Astrocyte (in vitro differentiated cells and primary cell): ENCODE data around the gene GIT1. TPM values are rescaled to one million over a fixed set of nuclear protein-coding genes. Genes with fewer than 3 reads are reported as not detected.

ENCODE experiments used
- DNase-seq: peaks from one replicate; pipeline ENCODE4 v3.0.0-alpha.2; 2010; ENCODE audit warnings: low read depth
- FAIRE-seq: peaks from 2 replicates; lab custom pipeline; 2011; peaks lifted over from hg19 to GRCh38; lab: Jason Lieb, UNC
- H2AFZ ChIP-seq: 2 replicates; pipeline ENCODE4 v1.6.0; 2012; ENCODE audit warnings: low read depth, low read length, inconsistent platforms
- H3K27ac ChIP-seq: 2 replicates; pipeline ENCODE4 v1.5.1; 2011; ENCODE audit warnings: low read depth, low read length, inconsistent platforms
- H3K27me3 ChIP-seq: 2 replicates; pipeline ENCODE4 v1.6.0; 2011; ENCODE audit warnings: low read length, inconsistent platforms; ENCODE audit not compliant: insufficient read depth
- H3K36me3 ChIP-seq: 2 replicates; pipeline ENCODE4 v1.5.1; 2011; ENCODE audit warnings: low read length, inconsistent platforms; ENCODE audit not compliant: insufficient read depth
- H3K4me1 ChIP-seq: 2 replicates; pipeline ENCODE4 v1.5.1; 2011; ENCODE audit warnings: low read length, inconsistent platforms; ENCODE audit not compliant: insufficient read depth
- H3K4me2 ChIP-seq: 2 replicates; pipeline ENCODE4 v1.6.0; 2012; ENCODE audit warnings: low read length, inconsistent platforms
- H3K4me3 ChIP-seq: 2 replicates; pipeline ENCODE4 v1.5.1; 2011; ENCODE audit warnings: low read depth, mild to moderate bottlenecking, low read length, inconsistent platforms; ENCODE audit not compliant: insufficient read depth
- H3K79me2 ChIP-seq: 2 replicates; pipeline ENCODE4 v1.6.0; 2012; ENCODE audit warnings: mild to moderate bottlenecking, low read length, inconsistent platforms; ENCODE audit not compliant: insufficient read depth
- H3K9ac ChIP-seq: 2 replicates; pipeline ENCODE4 v1.6.0; 2012; ENCODE audit warnings: mild to moderate bottlenecking, low read length, inconsistent platforms
- H3K9me3 ChIP-seq: 2 replicates; pipeline ENCODE4 v1.5.1; 2012; ENCODE audit warnings: low read depth, mild to moderate bottlenecking, low read length, inconsistent platforms; ENCODE audit not compliant: insufficient read depth
- H4K20me1 ChIP-seq: 2 replicates; pipeline ENCODE4 v1.6.0; 2012; ENCODE audit warnings: low read length, inconsistent platforms; ENCODE audit not compliant: insufficient read depth
- H3K27ac Mint-ChIP-seq: one replicate; pipeline ENCODE4 v1.8.0; 2021; ENCODE audit warnings: mild to moderate bottlenecking, mixed read lengths; ENCODE audit not compliant: unreplicated experiment
- H3K27me3 Mint-ChIP-seq: one replicate; pipeline ENCODE4 v1.8.0; 2021; ENCODE audit warnings: low read depth, mixed read lengths; ENCODE audit not compliant: unreplicated experiment
- H3K36me3 Mint-ChIP-seq: one replicate; pipeline ENCODE4 v1.8.0; 2021; ENCODE audit warnings: low read depth, mixed read lengths; ENCODE audit not compliant: unreplicated experiment
- H3K4me1 Mint-ChIP-seq: one replicate; pipeline ENCODE4 v1.8.0; 2021; ENCODE audit warnings: low read depth, mixed read lengths; ENCODE audit not compliant: unreplicated experiment
- H3K4me3 Mint-ChIP-seq: one replicate; pipeline ENCODE4 v1.8.0; 2021; ENCODE audit warnings: mild to moderate bottlenecking, moderate library complexity, mixed read lengths; ENCODE audit not compliant: unreplicated experiment
- H3K9me3 Mint-ChIP-seq: one replicate; pipeline ENCODE4 v1.8.0; 2021; ENCODE audit warnings: mild to moderate bottlenecking, mixed read lengths; ENCODE audit not compliant: unreplicated experiment
- EZH2 ChIP-seq: IDR thresholded peaks from 2 replicates; pipeline ENCODE4 v1.6.1; 2012; ENCODE audit warnings: mild to moderate bottlenecking, low read length, inconsistent platforms; ENCODE audit not compliant: insufficient read depth
- total RNA-seq: library from RNA; stranded (reverse); gene quantifications from 2 replicates; pipeline ENCODE4 v1.2.1, GENCODE V29; 2021
- TF ChIP-seq, protein P1 (sequence below): IDR thresholded peaks from 2 replicates; pipeline ENCODE4 v1.5.1; 2011; ENCODE audit warnings: low read depth, mild to moderate bottlenecking, inconsistent platforms, low read length, moderate library complexity; ENCODE audit not compliant: insufficient read depth

Gene GIT1
- total RNA-seq, 1 donor from 2014 or later = 52.2 TPM

- no peak overlapping the region for H3K27ac Mint-ChIP-seq
- no peaks in the 10 kb centered on the region for H3K36me3 Mint-ChIP-seq
- H3K9me3 ChIP-seq = no peaks in the 10 kb centered on the region
- DNase-seq (no peak), FAIRE-seq (no peak)
- peaks cover 12% of the 10 kb centered on the region for H3K27me3 ChIP-seq
- no peak overlapping the region for H3K27ac ChIP-seq
- no peak overlapping the region for H3K4me3 ChIP-seq
- H3K27me3 Mint-ChIP-seq = no peaks in the 10 kb centered on the region
- H4K20me1 ChIP-seq = peaks cover 46% of the 10 kb centered on the region
- H3K4me1 Mint-ChIP-seq = peaks cover 8% of the 10 kb centered on the region
- peaks cover 44% of the 10 kb centered on the region for H3K4me1 ChIP-seq
- no peaks in the 10 kb centered on the region for H3K36me3 ChIP-seq
- no peak for TF ChIP-seq EZH2
- no peak overlapping the region for H3K9ac ChIP-seq
- no peaks in the 10 kb centered on the region for H3K9me3 Mint-ChIP-seq
- H3K4me2 ChIP-seq = peak overlapping the region; percentile 86
- H3K79me2 ChIP-seq = peaks cover 6% of the 10 kb centered on the region
- H3K4me3 Mint-ChIP-seq = peak overlapping the region; percentile 84
- no peak overlapping the region for H2AFZ ChIP-seq
These were observed 5.2 kb upstream of the GIT1 start for GRCh38 chr17:29594519-29595090.

GRCh38 chr17:29593591-29594518 lies 4.4 kb upstream of the GIT1 start:
- H4K20me1 ChIP-seq = peaks cover 41% of the 10 kb centered on the region
- no peak for FAIRE-seq
- peaks cover 12% of the 10 kb centered on the region for H3K27me3 ChIP-seq
- H2AFZ ChIP-seq = peak overlapping the region; percentile 85
- TF ChIP-seq, protein P1, sequence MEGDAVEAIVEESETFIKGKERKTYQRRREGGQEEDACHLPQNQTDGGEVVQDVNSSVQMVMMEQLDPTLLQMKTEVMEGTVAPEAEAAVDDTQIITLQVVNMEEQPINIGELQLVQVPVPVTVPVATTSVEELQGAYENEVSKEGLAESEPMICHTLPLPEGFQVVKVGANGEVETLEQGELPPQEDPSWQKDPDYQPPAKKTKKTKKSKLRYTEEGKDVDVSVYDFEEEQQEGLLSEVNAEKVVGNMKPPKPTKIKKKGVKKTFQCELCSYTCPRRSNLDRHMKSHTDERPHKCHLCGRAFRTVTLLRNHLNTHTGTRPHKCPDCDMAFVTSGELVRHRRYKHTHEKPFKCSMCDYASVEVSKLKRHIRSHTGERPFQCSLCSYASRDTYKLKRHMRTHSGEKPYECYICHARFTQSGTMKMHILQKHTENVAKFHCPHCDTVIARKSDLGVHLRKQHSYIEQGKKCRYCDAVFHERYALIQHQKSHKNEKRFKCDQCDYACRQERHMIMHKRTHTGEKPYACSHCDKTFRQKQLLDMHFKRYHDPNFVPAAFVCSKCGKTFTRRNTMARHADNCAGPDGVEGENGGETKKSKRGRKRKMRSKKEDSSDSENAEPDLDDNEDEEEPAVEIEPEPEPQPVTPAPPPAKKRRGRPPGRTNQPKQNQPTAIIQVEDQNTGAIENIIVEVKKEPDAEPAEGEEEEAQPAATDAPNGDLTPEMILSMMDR = no peak
- TF ChIP-seq EZH2 = peak; percentile 35
- DNase-seq = no peak
- Mint-ChIP-seq H3K4me3 (peak overlapping the region; percentile 84), H3K27ac (no peak overlapping the region), H3K9me3 (no peaks in the 10 kb centered on the region), H3K4me1 (peaks cover 8% of the 10 kb centered on the region), H3K27me3 (no peaks in the 10 kb centered on the region), H3K36me3 (no peaks in the 10 kb centered on the region)
- no peak overlapping the region for H3K27ac ChIP-seq
- H3K4me2 ChIP-seq = peak overlapping the region; percentile 86
- peak overlapping the region; percentile 31 for H3K9ac ChIP-seq
- peaks cover 7% of the 10 kb centered on the region for H3K79me2 ChIP-seq
- H3K9me3 ChIP-seq = no peaks in the 10 kb centered on the region
- peaks cover 45% of the 10 kb centered on the region for H3K4me1 ChIP-seq
- H3K4me3 ChIP-seq = peak overlapping the region; percentile 57
- no peaks in the 10 kb centered on the region for H3K36me3 ChIP-seq

GRCh38 chr17:29592850-29593551 lies 3.6 kb upstream of the GIT1 start, which contains the start of gene ANKRD13B:
Gene ANKRD13B, plus strand, starts transcription at chr17:29593132. Its CDS starts 490 bp downstream, at chr17:29593622.
- H3K4me3 Mint-ChIP-seq = peak within 1 kb of the TSS; percentile 84
- FAIRE-seq = no peak
- H3K27ac Mint-ChIP-seq = peak within 1 kb of the TSS; percentile 69
- H3K27me3 Mint-ChIP-seq = no peaks in the 10 kb centered on the region
- no peak for DNase-seq
- no peaks in the 10 kb centered on the region for H3K9me3 Mint-ChIP-seq
- Histone ChIP-seq H2AFZ (peak within 1 kb of the TSS; percentile 85), H3K27ac (no peak within 1 kb of the TSS), H4K20me1 (peaks cover 50% of the 10 kb centered on the region), H3K9ac (peak within 1 kb of the TSS; percentile 31), H3K4me3 (peak within 1 kb of the TSS; percentile 57), H3K79me2 (peaks cover 16% of the 10 kb centered on the region), H3K36me3 (no peaks in the 10 kb centered on the region), H3K27me3 (peaks cover 12% of the 10 kb centered on the region), H3K4me1 (peaks cover 49% of the 10 kb centered on the region), H3K9me3 (no peaks in the 10 kb centered on the region), H3K4me2 (peak within 1 kb of the TSS; percentile 91)
- no peaks in the 10 kb centered on the region for H3K36me3 Mint-ChIP-seq
- no peak for TF ChIP-seq EZH2
- peaks cover 8% of the 10 kb centered on the region for H3K4me1 Mint-ChIP-seq
